HL-60/S4 treated with phorbol 12-myristate 13-acetate at 8.2 ng/mL for 4 days and 3 days (cell line): ENCODE measurements around the gene PCSK9.
"Not testable (repeated sequence)": the region's sequence is repeated elsewhere in the genome, so short reads cannot be mapped to it uniquely, and the experiment has no call there.

ENCODE experiments used
- in situ Hi-C: fragments of 300-500 bp; cut with MboI; formaldehyde crosslinking; loops from 2 replicates; pipeline ENCODE4 v1.15.0; 2022; ENCODE audit warnings: low sequenced_read_pairs

The PCSK9 gene

DNA sequence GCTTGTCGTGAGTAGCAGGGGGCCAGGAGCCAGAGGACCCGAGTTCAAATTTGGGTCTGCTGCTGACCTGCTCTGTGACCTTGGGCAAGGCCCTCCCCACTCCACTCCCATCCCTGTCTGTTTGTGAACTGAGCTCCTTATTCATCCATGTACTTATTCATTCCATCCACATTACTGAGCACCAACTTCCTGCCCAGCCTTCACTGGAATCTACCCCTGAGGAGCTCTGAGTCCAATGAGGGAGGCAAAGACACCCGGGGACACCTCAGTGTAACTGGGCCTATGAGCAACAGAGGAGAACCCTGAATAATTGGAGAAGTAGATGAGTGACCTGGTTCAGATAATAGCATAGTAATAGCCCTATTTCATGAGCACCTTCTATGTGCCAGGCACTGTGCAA lies 31.7 kb upstream of the PCSK9 start:
- in situ Hi-C loops: no loop called here

DNA sequence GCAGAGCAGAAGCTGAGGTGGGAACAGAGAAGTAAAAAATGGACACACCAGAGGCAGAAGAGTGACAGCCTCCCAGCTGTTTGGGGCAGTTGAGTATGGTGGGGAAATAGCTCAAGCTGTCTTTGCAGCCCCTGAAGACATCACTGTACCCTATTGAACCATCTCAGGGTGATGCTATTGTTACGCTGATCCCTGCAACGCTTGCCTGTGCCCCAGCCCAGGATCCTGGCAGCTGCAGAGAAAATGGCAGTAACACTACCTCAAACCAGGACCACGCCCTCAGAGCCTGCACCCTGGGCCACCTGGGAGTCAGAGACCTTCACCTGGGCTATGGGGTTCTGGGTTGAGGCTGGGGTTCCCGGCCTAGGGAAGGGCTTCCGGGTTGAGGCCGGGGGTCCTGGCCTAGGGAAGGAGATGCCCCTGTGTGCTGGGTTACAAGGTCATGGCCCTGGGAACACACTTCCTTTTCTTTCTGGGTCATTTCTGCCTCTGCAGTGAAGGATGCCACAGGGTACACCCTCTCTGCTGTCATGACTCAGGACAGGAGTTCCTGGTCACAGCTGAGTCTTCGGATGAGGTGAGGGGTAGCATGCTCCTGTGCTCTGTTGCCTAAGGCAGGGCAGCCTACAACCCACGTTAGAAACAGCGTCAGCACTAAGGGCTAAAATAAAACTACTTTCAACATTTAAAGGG lies 29.0 kb upstream of the PCSK9 start:
- in situ Hi-C loops: no loop called here

DNA sequence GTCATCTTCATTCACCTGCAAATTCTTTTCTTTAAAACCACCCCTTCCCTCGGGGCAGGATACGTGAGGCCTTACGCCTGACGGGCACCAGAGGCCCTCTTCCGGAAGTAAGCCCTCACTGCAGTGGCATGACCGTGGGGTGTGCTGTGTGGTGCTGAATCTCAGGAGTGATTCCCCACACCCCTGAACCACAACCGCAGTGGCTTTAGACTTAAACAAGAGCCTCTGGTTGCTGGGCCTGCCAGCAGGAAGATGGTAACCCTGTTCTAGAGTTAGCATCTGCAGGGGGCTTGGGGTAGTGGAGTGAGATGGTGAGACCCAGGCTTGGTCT lies 28.5 kb upstream of the PCSK9 start:
- in situ Hi-C loops: no loop called here

DNA sequence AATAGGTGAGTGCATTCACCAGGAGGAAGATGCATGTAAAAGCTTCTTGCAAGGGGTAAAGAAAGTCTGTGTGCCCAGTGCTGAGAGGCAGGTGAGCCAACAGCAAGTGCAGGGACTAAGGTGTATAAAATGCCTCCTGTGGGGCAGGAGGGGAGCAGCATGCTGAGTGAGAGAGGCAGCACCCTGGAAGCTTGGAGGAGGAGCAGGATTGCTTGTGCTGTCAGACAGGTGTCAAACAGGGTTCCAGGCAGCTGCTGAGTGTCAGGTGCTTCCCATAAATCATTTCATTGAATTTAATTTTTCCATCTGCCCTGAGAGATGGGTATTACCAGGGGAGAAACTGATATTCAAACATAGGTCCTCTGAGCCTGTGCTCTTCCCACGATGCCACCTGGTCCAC lies 26.7 kb upstream of the PCSK9 start:
- in situ Hi-C loops: no loop called here

DNA sequence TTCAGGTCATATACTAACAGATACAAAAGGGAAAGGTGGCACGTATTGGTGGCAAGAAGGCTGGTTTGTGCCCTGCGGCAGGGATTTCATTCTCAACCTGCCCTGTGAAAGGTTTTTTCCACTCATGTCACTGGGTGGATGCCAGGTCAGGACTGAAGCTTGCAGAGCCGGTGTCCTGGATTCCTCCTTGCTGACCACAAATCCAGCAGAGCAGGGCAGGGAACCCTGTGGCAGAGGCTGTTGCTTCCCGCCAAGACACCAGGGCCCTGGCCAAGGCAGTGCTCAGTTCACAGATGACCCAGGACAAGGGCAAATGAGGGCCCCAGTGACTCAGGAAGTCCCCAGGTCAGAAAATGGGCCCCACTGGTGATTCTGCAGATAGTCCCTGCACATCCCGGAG lies 24.2 kb upstream of the PCSK9 start:
- in situ Hi-C loops: no loop called here

DNA sequence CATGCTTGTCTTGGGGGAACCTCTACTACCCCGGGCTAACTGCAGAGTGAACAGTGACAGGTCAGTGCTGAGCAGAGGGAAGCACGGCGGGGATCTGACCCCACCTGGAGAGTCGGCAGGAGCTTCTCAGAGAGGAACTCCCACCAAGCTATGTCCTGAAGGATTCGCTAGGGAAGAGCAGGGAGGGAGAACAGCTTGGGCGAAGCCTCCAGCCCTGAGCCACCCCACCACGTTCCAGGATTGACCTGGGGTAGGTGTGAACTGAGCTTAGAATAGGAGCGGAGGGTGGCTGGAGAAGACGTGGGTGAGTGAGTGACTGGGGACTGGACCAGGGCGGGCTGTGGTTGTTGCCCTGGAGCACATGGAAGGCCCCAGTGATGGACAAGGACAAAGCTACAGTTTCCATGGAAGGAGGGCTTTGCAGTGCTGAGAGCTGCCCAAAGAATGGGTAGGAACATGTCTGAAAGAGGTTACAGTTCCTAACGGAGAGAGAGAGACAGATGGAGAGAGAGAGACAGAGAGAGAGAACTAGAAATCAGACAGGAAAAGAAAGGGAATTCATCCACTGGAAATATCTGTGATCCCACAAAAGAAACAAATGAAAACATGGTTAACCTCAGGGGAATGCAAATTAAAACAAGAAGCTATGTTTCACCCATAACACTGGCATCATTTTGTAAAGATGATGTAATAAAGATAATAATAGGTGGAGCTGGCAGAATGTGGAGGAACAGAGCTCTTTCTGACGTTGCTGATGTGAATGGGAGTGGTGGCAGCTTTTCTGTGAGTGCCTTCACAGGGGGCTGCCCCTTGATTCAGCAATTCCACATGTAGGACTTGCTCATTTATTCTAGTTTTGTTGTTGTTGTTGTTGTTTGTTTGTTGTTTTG lies 23.4 kb upstream of the PCSK9 start:
- in situ Hi-C loops: no loop called here

DNA sequence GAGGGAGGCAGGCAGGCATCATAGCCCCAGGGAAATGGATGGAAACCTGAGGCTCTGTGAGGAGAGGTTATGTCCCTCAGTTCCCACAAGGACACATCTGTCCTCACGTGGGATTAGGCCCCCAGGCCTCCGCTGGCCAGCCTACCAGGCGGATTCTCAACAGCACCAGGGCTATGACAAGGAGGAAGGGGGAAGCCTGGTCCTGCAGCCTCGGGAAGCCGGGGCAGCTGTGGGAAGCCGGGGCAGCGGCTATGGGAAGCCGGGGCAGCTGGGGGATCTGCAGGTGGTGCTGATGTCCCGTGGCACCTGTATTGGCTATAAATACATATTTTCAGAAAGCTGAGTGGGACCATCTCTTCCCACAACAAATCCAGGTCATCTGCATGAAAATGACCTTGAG lies 21.0 kb upstream of the PCSK9 start:
- in situ Hi-C loops: no loop called here

DNA sequence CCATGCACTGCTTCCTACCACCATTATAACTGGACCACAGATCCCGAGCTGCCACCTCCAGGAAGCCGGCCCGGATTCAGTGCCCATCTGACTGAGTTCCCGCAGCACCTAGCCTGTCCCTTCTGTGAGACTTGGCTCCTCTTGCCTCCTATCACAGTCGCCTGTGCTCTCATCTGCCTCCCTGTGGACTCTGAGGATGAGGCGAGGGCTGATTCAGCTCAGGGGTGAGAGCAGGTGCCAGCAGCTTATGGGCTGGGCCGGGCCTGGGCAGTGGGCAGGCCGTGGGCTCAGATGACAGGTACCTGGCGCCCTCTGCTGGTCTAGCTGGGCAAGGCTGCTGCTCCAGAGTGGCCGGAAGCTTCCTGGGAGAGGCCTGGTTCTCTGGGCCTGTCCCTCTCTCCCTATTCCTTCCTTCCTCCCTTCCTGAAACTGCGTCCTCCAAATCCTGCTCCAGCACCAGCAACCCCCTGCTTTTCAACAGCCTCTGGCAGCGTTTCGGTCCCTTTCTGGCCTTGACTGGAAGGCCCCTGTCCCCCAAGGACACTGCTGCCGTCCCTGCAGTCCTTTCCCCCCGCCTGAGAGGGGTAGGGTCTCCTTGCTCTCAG lies 17.3 kb upstream of the PCSK9 start:
- in situ Hi-C loops: no loop called here

DNA sequence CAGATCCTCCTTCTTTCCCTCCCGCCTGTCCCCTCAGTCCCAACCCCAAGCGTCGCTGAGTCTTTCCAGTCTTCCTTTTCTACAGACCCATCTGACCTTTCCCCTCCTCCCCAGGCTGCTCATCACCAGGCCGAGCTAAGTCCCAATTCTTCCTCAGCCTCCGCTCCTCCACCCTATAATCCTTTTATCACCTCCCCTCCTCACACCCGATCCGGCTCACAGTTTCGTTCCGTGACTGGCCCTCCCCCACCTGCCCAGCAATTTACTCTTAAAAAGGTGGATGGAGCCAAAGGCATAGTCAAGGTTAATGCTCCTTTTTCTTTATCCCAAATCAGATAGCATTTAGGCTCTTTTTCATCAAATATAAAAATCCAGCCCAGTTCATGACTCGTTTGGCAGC lies 15.2 kb upstream of the PCSK9 start:
- in situ Hi-C loops: not testable (repeated sequence)

DNA sequence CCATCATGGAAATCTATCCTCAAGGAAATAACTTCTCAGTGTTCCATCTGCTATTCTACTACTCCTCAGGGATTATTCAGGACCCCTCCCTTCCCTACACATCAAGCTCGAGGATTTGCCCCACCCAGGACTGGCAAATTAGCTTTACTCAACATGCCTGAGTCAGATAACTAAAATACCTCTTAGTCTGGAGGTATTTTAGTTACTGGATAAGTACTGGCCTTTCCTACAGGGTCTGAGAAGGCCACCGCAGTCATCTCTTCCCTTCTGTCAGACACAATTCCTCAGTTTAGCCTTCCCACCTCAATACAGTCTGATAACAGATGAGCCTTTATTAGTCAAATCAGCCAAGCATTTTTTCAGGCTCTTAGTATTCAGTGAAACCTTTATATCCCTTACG lies 12.7 kb upstream of the PCSK9 start:
- in situ Hi-C loops: not testable (repeated sequence)

DNA sequence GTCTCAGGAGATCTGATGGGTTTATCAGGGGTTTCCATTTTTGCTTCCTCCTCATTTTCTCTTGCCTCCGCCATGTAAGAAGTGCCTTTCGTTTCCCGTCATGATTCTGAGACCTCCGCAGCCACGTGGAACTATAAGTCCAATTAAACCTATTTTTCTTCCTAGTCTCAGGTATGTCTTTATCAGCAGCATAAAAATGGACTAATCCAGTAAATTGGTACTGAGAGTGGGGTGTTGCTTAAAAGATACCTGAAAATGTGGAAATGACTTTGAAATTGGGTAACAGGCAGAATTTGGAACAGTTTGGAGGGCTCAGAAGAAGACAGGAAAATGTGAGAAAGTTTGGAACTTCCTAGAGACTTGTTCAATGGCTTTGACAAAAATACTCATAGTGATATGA lies 8.2 kb upstream of the PCSK9 start:
- in situ Hi-C loops: not testable (repeated sequence)

DNA sequence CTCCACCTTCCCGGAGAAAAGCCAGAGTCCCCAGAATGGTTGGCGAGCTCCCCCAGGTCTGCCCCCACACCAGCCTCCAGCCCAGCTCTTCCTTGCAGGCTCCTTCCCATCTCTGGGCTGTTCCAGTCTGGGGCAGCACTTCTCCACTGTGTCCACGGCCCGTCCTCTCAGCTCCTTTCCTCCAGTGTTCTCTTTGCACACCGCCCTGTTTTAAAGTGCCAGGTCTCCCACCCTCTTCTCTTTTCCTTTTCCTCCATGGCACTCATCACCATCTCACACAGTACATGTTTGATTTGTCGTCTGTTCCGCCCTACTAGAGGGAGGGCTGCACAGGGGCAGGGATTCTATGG lies 6.1 kb upstream of the PCSK9 start:
- in situ Hi-C loops: no loop called here

DNA sequence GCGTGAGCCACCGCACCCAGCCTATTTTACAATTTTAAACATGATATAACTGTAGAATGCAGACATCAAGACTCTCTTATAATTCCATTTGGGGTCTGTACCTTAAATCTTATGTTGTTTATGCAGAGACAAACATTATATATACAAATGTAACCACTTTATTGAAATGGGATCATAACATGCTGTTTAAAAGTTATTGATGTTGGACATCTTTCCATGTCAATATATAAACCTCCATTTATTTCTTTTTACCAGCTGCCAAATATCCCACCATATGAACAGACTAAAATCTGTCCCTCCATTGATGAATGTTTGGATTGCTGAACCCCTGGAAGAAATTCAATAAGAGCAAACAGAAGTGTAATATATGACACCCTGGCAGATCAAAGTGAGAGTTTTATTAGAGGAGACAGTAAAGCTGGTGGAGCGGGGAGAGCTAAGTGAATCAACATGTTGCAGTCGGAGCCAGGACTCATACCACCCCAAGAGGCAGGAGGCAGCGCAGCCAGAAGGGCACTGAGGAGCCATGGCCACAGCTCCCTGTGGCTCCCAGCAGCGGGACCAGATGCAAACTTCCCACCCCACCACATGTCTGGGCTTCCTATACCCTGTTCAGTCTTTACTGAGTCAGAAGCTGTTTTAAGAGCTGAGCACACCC lies 4.7 kb upstream of the PCSK9 start:
- in situ Hi-C loops: no loop called here

DNA sequence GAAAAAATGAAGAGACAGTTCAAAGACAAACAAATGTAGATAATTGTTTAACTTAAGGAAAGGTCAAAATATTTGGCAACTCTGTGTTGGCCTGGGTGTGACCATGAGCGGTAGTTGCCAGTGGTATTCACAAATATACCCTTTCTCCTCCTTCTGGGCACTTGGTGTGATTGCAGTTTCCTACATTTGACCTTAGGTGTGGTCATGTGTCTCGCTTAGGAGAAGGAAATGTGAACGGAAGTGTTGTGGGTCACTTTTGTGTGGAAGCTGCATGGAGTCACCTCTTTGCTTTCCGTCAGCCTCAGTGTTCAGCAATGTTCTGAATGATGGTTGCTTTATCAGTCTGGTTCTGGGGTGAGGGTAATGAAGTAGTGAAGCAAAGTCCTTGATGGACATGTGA lies 3.4 kb upstream of the PCSK9 start:
- in situ Hi-C loops: no loop called here

DNA sequence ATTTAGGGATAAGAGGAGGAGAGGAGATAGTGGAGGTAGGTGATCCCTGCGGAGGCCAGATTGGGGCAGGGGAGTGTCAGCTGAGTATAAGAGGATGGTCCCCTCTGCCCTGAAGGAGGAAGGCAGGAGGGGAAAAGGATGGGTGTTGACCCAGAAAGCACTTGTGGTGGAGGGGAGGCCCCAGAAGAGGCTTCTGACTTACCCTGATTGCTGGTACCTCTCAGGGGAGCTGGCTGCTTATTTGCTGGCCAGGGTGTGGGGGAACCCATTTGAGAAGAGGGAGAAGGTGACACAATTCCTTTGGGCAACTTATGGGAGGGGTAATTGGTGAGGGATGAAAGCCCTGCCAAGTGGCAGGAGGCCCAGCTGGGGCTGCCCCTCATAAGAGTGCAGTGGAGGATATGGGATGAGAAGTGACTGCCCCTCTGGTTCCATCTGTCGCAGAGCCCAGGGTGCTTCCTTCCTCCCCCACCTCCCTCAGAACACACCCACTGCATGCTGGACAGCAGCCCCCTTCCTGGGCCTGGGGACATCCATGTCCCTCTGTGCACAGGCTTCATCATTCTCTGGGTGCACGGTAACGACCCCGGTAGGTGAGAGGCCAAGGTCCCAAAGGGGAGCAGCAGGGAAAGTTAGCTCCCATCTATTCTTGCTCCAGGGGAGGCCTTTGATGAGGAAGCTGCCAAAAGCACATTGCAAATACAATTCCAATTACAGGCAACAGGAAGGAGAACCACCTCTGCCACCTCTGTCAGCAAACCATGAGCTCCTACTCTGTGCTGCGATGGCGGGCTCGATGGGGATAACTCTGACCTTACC lies 1.4 kb upstream of the PCSK9 start:
- in situ Hi-C loops: no loop called here

DNA sequence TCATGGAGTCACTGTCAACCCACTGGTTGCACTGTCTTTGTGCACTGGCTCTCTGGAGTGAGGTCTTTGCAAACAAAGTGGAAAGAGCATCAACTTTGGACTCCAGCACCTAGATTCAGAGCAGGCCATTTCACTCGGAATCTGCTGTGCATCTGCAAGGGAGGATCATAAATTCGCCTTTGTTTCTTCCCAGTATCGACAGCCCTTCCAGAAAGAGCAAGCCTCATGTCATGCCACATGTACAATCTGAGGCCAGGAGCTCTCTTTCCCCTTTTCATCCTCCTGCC lies 853 bp upstream of the PCSK9 start:
- in situ Hi-C loops: no loop called here

DNA sequence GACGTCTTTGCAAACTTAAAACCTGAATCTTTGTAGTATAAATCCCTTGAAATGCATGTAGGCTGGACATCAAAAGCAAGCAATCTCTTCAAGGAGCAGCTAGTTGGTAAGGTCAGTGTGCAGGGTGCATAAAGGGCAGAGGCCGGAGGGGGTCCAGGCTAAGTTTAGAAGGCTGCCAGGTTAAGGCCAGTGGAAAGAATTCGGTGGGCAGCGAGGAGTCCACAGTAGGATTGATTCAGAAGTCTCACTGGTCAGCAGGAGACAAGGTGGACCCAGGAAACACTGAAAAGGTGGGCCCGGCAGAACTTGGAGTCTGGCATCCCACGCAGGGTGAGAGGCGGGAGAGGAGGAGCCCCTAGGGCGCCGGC lies 390 bp upstream of the PCSK9 start:
- in situ Hi-C loops: no loop called here

DNA sequence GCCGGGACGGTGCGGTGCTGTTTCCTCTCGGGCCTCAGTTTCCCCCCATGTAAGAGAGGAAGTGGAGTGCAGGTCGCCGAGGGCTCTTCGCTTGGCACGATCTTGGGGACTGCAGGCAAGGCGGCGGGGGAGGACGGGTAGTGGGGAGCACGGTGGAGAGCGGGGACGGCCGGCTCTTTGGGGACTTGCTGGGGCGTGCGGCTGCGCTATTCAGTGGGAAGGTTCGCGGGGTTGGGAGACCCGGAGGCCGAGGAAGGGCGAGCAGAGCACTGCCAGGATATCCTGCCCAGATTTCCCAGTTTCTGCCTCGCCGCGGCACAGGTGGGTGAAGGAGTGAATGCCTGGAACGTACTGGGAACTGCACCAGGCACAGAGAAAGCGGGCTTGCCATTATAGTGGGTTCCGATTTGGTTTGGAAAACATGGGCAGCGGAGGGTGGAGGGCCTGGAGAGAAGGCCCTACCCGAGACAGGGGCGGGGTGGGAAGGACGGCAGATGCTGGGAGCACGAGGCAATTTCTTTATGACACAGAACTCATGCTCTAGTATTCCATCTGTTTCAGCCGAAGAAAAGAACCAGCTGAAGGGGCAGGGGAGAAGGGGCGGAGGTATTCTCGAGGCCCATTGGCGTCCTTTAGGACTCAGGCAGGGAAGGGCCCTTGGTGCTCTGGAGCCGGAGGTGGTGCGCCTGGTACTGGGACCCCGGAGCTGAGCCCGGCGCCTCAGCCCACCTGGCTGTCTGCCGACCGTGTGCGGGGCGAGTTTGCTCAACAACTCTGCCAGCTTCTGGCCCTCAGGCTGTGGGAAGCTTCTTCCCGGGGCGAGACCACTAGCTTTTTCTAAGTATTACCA lies 960 bp downstream of the PCSK9 start:
- in situ Hi-C loops: no loop called here

DNA sequence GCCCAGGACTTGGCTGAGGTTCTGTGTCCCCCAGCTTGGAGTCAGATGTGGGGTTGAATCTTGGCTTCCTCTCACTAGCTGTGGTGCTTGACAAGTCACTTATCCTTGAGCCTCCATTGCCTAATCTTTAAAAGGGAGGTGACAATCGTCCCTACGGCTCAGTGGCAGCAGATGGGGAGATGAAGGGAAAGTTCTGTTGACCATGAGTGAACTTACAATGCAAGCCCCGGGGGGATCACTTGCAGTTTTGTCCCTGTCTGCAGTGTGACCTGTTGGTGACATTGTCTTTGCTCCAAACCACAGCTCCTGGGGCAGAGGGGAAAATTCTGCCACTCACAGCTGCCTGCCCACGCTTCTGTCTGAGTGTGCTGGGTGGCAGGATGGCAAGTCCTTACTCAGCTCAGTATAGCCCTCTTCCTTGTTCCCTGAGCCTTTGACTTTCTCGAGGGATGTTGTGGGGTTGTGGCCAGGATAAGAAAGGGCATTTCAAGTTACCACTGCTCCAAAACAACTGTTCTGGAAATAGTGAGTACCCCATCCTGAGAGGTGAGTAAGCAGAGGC lies 1.7 kb downstream of the PCSK9 start:
- in situ Hi-C loops: no loop called here

DNA sequence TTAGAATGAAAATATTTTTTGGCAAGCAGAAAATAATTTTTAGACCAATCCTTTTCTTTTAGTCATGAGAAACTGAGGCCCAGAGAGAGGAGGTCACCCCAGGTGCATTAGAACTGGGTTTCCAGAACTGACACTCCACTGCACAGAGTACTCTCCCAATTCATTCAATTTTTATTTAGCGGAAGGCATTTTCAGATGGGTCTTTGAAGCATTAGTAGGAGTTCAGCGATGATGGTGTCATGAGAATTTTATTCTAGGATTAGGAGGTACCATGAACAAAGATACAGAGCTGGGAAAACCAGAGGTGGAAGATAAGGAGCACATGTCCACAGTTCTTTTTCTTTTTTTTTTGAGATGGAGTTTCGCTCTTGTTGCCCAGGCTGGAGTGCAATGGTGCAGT lies 2.3 kb downstream of the PCSK9 start:
- in situ Hi-C loops: no loop called here
